ENCODE measurements around the gene WDR90.

Gene WDR90

GRCh38 chr16:669666-670065 is 20.5 kb downstream of the WDR90 start:
- TF ChIP-seq CTCF (IDR thresholded peaks at IDR 0.05; ENCODE audit: insufficient read depth, missing control alignments), result no peak
- DNase-seq (ENCODE audit: insufficient read length, low spot score) (no peak), FAIRE-seq (no peak)

- FAIRE-seq (no peak), DNase-seq (ENCODE audit: insufficient read length, low spot score) (no peak)
- TF ChIP-seq CTCF (IDR thresholded peaks at IDR 0.05; ENCODE audit: insufficient read depth, missing control alignments), result no peak
Measured at GRCh38 chr16:670485-671352, 21.6 kb downstream of the WDR90 start.

- TF ChIP-seq CTCF (IDR thresholded peaks at IDR 0.05; ENCODE audit: insufficient read depth, missing control alignments), result no peak
- DNase-seq (ENCODE audit: insufficient read length, low spot score) (no peak), FAIRE-seq (no peak)
Measured at GRCh38 chr16:671353-672131, 22.4 kb downstream of the WDR90 start.

- no peak for TF ChIP-seq CTCF (IDR thresholded peaks at IDR 0.05; ENCODE audit: insufficient read depth, missing control alignments)
- DNase-seq (ENCODE audit: insufficient read length, low spot score) (no peak), FAIRE-seq (no peak)
Measured at GRCh38 chr16:672371-672770, 23.2 kb downstream of the WDR90 start.

GRCh38 chr16:672851-673250 is 23.7 kb downstream of the WDR90 start:
- no peak for FAIRE-seq
- no peak for DNase-seq (ENCODE audit: insufficient read length, low spot score)
- TF ChIP-seq CTCF (IDR thresholded peaks at IDR 0.05; ENCODE audit: insufficient read depth, missing control alignments), result no peak

- no peak for FAIRE-seq
- TF ChIP-seq CTCF (IDR thresholded peaks at IDR 0.05; ENCODE audit: insufficient read depth, missing control alignments), result no peak
- DNase-seq (ENCODE audit: insufficient read length, low spot score), result no peak
Measured at GRCh38 chr16:673399-673991, 24.3 kb downstream of the WDR90 start.

Data from D721Med (cell line).